IPS DF 6.9 (cell line): Measurements from ENCODE around the gene PREX1.

Experiments
- DNase-seq: peaks from one replicate; pipeline ENCODE4 v3.0.0-alpha.2; 2013; ENCODE audit warnings: low read depth, low spot score
- H3K27ac ChIP-seq: one replicate; pipeline ENCODE4 v1.5.1; 2013; ENCODE audit warnings: low read length, control low read depth
- H3K27me3 ChIP-seq: 2 replicates; pipeline ENCODE4 v1.6.1; 2013; ENCODE audit warnings: mild to moderate bottlenecking, low read length; ENCODE audit not compliant: control insufficient read depth, insufficient read depth
- H3K36me3 ChIP-seq: 2 replicates; pipeline ENCODE4 v1.6.1; 2013; ENCODE audit warnings: low read length; ENCODE audit not compliant: control insufficient read depth, insufficient read depth
- H3K4me1 ChIP-seq: 2 replicates; pipeline ENCODE4 v1.6.1; 2013; ENCODE audit warnings: low read length; ENCODE audit not compliant: control insufficient read depth, insufficient read depth
- H3K4me3 ChIP-seq: 2 replicates; pipeline ENCODE4 v1.5.1; 2013; ENCODE audit warnings: mild to moderate bottlenecking, low read length
- H3K9me3 ChIP-seq: 2 replicates; pipeline ENCODE4 v1.6.1; 2013; ENCODE audit warnings: low read length, inconsistent platforms; ENCODE audit not compliant: control insufficient read depth, insufficient read depth
- WGBS: extraction: QIAGEN DNeasy Blood & Tissue Kit; methylation state at CpG from one replicate; pipeline ENCODE4 v1.1.7; 2013; ENCODE audit warnings: mixed read lengths, missing lambda C conversion rate; ENCODE audit not compliant: insufficient read length, insufficient coverage; 5-methylcytosine and 5-hydroxymethylcytosine counted together

The PREX1 gene

DNA sequence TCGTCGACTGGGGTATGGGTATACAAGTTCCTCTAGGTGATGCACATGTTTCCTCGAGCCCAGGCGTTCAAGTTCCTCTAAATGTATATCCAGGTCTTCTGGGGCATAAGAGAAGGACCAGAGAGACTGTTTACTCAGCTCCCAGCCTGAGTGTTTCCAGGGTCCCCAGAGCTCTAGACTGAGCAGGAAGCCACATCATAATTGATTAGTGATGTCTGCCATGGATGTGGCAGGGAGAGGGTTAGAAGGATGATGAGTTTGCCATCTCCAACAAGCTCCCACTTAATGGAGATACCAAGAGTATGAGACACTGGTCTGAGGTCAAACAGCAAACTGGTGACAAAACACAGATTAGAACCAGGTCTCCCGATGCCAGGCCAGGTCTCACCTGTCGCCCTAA is 74.8 kb downstream of the PREX1 start:
- no peaks in the 10 kb centered on the region for H3K27me3 ChIP-seq
- WGBS: no CpG with 5 or more reads among the region's 6 CpGs
- H3K9me3 ChIP-seq: no peaks in the 10 kb centered on the region
- H3K36me3 ChIP-seq: no peaks in the 10 kb centered on the region
- DNase-seq: no peak
- no peak overlapping the region for H3K4me3 ChIP-seq
- H3K4me1 ChIP-seq: peaks cover 9% of the 10 kb centered on the region; the same call in 1 of the 2 replicates
- H3K27ac ChIP-seq: no peak overlapping the region

DNA sequence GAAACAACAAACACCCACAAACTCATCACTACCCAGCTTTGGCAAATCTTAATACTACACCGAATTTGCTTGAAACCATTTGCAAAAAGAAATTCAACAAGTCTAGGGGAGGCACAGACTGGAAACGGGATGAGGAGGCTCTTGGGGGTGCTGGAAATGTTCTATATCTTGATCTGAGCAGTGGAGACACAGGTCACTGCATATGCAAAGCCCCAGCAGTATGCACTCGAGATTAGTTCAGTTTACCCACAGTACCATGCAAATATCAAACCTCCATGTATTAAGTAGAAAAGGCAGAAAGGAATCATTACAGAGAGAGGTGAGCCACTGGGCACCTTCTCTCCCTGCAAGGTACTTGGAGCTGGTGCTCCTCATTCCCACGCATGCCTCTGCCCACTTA is 75.9 kb downstream of the PREX1 start:
- Histone ChIP-seq H3K9me3 (no peaks in the 10 kb centered on the region), H3K4me1 (peaks cover 15% of the 10 kb centered on the region), H3K4me3 (no peak overlapping the region), H3K36me3 (no peaks in the 10 kb centered on the region), H3K27ac (no peak overlapping the region), H3K27me3 (no peaks in the 10 kb centered on the region)
- DNase-seq: no peak
- WGBS: no CpG with 5 or more reads among the region's 4 CpGs

DNA sequence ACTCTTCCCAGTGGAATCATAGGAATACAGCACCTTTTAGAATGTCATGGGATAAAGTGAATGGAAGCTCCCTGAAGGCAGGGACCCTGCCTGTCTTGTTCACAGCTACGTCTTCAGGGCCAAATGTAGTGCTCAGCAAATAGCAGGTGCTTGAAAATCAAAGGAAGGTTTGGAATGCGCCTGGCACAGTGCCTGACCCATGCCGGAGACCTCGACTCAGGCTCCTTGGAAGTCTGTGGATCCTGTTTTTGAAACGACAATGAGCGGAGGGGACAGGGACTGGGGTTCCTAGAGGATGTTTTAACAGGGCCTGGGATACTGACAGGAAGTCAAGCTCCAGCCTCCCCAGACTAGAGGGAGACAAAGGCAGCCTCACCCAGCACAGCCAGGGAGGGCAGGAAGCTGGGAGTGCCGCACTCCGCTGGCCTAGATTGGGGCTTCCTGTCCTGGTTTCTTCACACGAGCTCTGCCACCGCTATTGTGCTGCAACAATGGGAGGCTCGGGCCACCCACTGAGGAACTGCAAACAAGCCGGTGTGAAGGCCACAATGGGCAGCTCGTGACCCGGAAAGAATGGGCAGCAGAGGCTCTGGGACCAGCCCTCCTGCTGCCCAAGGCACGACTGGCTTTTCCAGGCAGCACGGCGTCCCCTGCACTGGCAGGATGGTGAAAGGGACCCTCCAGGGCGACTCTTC is 76.7 kb downstream of the PREX1 start:
- no peak overlapping the region for H3K4me3 ChIP-seq
- H3K36me3 ChIP-seq: no peaks in the 10 kb centered on the region
- H3K4me1 ChIP-seq: peaks cover 15% of the 10 kb centered on the region
- no peaks in the 10 kb centered on the region for H3K9me3 ChIP-seq
- peak; percentile 75 for DNase-seq
- WGBS: no CpG with 5 or more reads among the region's 18 CpGs
- H3K27me3 ChIP-seq: no peaks in the 10 kb centered on the region
- no peak overlapping the region for H3K27ac ChIP-seq

DNA sequence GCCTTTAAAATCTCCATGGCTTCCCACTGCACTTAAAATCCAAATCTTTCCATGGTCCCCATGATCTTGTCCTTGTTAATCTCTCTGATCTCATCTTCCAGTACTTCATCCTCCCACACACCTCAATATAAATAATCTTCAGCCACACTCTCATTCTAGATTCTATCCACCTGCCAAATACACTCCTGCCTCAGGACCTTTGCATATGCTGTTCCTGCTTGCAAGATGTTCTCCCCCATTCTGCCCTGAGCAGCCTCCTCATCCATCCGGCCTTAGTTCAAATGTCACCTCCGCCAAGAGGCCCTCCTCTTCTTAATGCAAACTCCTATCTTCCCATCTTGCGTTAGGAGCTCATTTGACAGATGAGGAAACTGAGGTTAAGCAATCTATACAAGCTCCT is 77.4 kb downstream of the PREX1 start:
- WGBS: no CpG with 5 or more reads among the region's 3 CpGs
- Histone ChIP-seq H3K4me1 (peaks cover 15% of the 10 kb centered on the region), H3K4me3 (no peak overlapping the region)

GRCh38 chr20:48749437-48749836 is 78.4 kb downstream of the PREX1 start:
- H3K4me1 ChIP-seq: peaks cover 15% of the 10 kb centered on the region
- H3K27me3 ChIP-seq: no peaks in the 10 kb centered on the region
- no CpG with 5 or more reads among the region's 10 CpGs for WGBS
- no peak overlapping the region for H3K4me3 ChIP-seq
- H3K27ac ChIP-seq: no peak overlapping the region
- DNase-seq: no peak
- H3K9me3 ChIP-seq: no peaks in the 10 kb centered on the region
- no peaks in the 10 kb centered on the region for H3K36me3 ChIP-seq

More for the DNA sequence above, 77.4 kb downstream of the PREX1 start:
- DNase-seq: no peak
- H3K27ac ChIP-seq: no peak overlapping the region
- H3K9me3 ChIP-seq: no peaks in the 10 kb centered on the region
- H3K27me3 ChIP-seq: no peaks in the 10 kb centered on the region
- H3K36me3 ChIP-seq: no peaks in the 10 kb centered on the region

DNA sequence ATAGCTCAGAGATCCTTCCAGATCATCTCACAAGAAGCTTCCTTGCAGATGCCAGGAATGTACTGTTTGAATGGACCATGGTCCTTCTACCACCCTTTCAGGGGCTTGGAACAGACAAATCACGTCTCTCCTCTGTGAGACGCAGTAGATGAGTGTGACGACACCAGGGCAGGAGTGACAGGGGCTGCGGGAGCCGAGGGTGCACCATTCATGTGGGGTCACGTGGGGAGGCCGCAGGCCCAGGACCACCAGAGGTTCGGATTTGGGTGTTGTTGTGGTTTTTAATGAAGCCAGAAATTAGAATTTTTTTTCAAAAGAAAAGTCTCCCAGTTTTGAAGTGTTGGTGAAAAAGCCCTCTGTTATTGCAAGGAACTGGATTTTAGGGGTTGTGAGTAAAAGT is 79.2 kb downstream of the PREX1 start:
- no peaks in the 10 kb centered on the region for H3K27me3 ChIP-seq
- no peak for DNase-seq
- WGBS: no CpG with 5 or more reads among the region's 8 CpGs

GRCh38 chr20:48747840-48748414 is 79.9 kb downstream of the PREX1 start:
- H3K27ac ChIP-seq: no peak overlapping the region
- DNase-seq: no peak
- no peaks in the 10 kb centered on the region for H3K9me3 ChIP-seq
- H3K27me3 ChIP-seq: no peaks in the 10 kb centered on the region
- H3K4me1 ChIP-seq: peaks cover 15% of the 10 kb centered on the region
- no peaks in the 10 kb centered on the region for H3K36me3 ChIP-seq
- WGBS: no CpG with 5 or more reads among the region's 15 CpGs
- H3K4me3 ChIP-seq: no peak overlapping the region

More for the DNA sequence above, 79.2 kb downstream of the PREX1 start:
- H3K36me3 ChIP-seq: no peaks in the 10 kb centered on the region
- H3K4me3 ChIP-seq: no peak overlapping the region
- H3K4me1 ChIP-seq: peaks cover 15% of the 10 kb centered on the region
- no peak overlapping the region for H3K27ac ChIP-seq
- no peaks in the 10 kb centered on the region for H3K9me3 ChIP-seq

- H3K27ac ChIP-seq: no peak overlapping the region
- H3K4me1 ChIP-seq: peaks cover 7% of the 10 kb centered on the region
- H3K4me3 ChIP-seq: no peak overlapping the region
- H3K36me3 ChIP-seq: no peaks in the 10 kb centered on the region
- no peak for DNase-seq
- H3K27me3 ChIP-seq: no peaks in the 10 kb centered on the region
- no peaks in the 10 kb centered on the region for H3K9me3 ChIP-seq
- WGBS: no CpG with 5 or more reads among the region's 6 CpGs
These were observed 82.5 kb downstream of the PREX1 start for GRCh38 chr20:48745330-48745729.

GRCh38 chr20:48744515-48744914 is 83.3 kb downstream of the PREX1 start:
- WGBS: no CpG with 5 or more reads among the region's 6 CpGs
- Histone ChIP-seq H3K9me3 (no peaks in the 10 kb centered on the region), H3K27ac (no peak overlapping the region), H3K4me3 (no peak overlapping the region), H3K4me1 (peaks cover 7% of the 10 kb centered on the region), H3K36me3 (no peaks in the 10 kb centered on the region), H3K27me3 (no peaks in the 10 kb centered on the region)
- no peak for DNase-seq

DNA sequence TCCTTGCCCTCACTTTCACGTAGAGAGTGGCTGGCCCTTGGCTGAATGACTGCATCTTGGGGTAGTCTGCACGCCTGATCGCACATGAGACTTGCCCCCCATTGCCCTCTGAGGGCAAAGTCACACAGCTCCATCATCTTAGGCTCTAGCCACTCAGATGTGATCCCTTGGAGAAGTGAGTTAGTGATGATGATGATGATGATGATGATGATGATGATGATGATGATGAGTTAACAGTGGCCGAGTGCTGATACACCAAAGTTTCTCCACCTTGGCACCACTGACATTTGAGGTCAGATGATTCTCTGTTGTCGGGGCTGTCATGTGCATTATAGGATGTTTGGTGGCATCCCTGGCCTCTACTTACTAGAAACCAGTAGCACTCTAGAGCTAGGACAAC is 84.0 kb downstream of the PREX1 start:
- no CpG with 5 or more reads among the region's 5 CpGs for WGBS
- Histone ChIP-seq H3K36me3 (no peaks in the 10 kb centered on the region), H3K4me1 (peaks cover 7% of the 10 kb centered on the region)

More for the DNA sequence above, 84.0 kb downstream of the PREX1 start:
- Histone ChIP-seq H3K4me3 (no peak overlapping the region), H3K27me3 (no peaks in the 10 kb centered on the region), H3K9me3 (no peaks in the 10 kb centered on the region), H3K27ac (no peak overlapping the region)
- no peak for DNase-seq
